ENCODE data around the gene GPR52.

DNA sequence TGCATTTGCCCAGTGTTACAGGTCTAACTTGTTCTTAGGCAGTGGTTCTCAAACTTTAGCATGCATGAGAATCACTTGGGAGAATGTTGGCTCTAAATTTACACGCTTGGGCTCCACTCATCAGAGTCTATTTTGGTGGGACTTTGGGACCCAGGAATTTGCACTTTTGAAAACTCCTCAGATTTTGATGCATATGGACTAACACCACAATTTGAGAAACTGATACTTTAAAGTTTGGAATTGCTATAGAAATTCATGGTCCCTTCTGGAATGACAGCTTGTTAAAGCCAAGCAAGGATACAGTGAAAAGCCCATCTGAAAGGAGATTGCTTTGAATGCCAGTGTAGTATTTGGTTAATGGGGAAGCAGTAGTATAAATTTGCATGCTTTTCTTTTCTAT lies 31.5 kb downstream of the GPR52 start:
- TF ChIP-seq NFYB (CRISPR knock-in tag; conservative IDR thresholded peaks at IDR 0.05; ENCODE audit: low read depth), result no peak
- TF ChIP-seq, protein P1, sequence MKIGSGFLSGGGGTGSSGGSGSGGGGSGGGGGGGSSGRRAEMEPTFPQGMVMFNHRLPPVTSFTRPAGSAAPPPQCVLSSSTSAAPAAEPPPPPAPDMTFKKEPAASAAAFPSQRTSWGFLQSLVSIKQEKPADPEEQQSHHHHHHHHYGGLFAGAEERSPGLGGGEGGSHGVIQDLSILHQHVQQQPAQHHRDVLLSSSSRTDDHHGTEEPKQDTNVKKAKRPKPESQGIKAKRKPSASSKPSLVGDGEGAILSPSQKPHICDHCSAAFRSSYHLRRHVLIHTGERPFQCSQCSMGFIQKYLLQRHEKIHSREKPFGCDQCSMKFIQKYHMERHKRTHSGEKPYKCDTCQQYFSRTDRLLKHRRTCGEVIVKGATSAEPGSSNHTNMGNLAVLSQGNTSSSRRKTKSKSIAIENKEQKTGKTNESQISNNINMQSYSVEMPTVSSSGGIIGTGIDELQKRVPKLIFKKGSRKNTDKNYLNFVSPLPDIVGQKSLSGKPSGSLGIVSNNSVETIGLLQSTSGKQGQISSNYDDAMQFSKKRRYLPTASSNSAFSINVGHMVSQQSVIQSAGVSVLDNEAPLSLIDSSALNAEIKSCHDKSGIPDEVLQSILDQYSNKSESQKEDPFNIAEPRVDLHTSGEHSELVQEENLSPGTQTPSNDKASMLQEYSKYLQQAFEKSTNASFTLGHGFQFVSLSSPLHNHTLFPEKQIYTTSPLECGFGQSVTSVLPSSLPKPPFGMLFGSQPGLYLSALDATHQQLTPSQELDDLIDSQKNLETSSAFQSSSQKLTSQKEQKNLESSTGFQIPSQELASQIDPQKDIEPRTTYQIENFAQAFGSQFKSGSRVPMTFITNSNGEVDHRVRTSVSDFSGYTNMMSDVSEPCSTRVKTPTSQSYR (CRISPR knock-in tag; IDR thresholded peaks at IDR 0.05), result no peak
- TF ChIP-seq GABPB1 (CRISPR knock-in tag; IDR thresholded peaks at IDR 0.05), result no peak
- TF ChIP-seq OVOL2 (CRISPR knock-in tag; IDR thresholded peaks at IDR 0.05; ENCODE audit: borderline replicate concordance), result no peak
- TF ChIP-seq, protein P2, sequence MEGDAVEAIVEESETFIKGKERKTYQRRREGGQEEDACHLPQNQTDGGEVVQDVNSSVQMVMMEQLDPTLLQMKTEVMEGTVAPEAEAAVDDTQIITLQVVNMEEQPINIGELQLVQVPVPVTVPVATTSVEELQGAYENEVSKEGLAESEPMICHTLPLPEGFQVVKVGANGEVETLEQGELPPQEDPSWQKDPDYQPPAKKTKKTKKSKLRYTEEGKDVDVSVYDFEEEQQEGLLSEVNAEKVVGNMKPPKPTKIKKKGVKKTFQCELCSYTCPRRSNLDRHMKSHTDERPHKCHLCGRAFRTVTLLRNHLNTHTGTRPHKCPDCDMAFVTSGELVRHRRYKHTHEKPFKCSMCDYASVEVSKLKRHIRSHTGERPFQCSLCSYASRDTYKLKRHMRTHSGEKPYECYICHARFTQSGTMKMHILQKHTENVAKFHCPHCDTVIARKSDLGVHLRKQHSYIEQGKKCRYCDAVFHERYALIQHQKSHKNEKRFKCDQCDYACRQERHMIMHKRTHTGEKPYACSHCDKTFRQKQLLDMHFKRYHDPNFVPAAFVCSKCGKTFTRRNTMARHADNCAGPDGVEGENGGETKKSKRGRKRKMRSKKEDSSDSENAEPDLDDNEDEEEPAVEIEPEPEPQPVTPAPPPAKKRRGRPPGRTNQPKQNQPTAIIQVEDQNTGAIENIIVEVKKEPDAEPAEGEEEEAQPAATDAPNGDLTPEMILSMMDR (IDR thresholded peaks at IDR 0.05), result no peak
